WTC11 (cell line): ENCODE data around the gene EVA1A.

Experiments used
- CBFB ChIP-seq: sonication (generic); formaldehyde crosslinking; IDR thresholded peaks from 2 replicates; pipeline ENCODE4 v1.8.1; 2022; ENCODE audit warnings: mild to moderate bottlenecking, low read depth, missing genetic modification reagents
- CTCF ChIP-seq: fragments of 200-600 bp; IDR thresholded peaks from 2 replicates; pipeline ENCODE4 v1.8.0; 2022; ENCODE audit warnings: antibody characterized with exemption
- E2F1 ChIP-seq: sonication (generic); formaldehyde crosslinking; IDR thresholded peaks from 2 replicates; pipeline ENCODE4 v1.8.0; 2022; ENCODE audit warnings: mild to moderate bottlenecking, missing genetic modification reagents
- ETV6 ChIP-seq: sonication (generic); formaldehyde crosslinking; IDR thresholded peaks from 2 replicates; pipeline ENCODE4 v1.8.1; 2022; ENCODE audit warnings: mild to moderate bottlenecking, missing genetic modification reagents
- NFE2L1 ChIP-seq: sonication (generic); formaldehyde crosslinking; IDR thresholded peaks from 2 replicates; pipeline ENCODE4 v1.8.1; 2023; ENCODE audit warnings: missing genetic modification reagents
- SP1 ChIP-seq: sonication (generic); formaldehyde crosslinking; conservative IDR thresholded peaks from 2 replicates; pipeline ENCODE4 v1.8.1; 2022; ENCODE audit warnings: missing genetic modification reagents
- ZNF263 ChIP-seq: sonication (generic); formaldehyde crosslinking; IDR thresholded peaks from 2 replicates; pipeline ENCODE4 v1.8.1; 2022; ENCODE audit warnings: low read depth, mild to moderate bottlenecking, moderate library complexity, missing genetic modification reagents
- ZNF423 ChIP-seq: fragments of 250-450 bp; sonication (Bioruptor Pico); IDR thresholded peaks from 2 replicates; pipeline ENCODE4 v2.1.2; 2022; ENCODE audit warnings: mild to moderate bottlenecking, moderate library complexity
- TF ChIP-seq, protein P1 (sequence below): sonication (generic); formaldehyde crosslinking; IDR thresholded peaks from 2 replicates; pipeline ENCODE4 v1.8.0; 2022; ENCODE audit warnings: mild to moderate bottlenecking, missing genetic modification reagents
- TF ChIP-seq, protein P2 (sequence below): sonication (generic); formaldehyde crosslinking; IDR thresholded peaks from 2 replicates; pipeline ENCODE4 v1.8.1; 2023; ENCODE audit warnings: mild to moderate bottlenecking, missing genetic modification reagents, moderate library complexity
- TF ChIP-seq, protein P3 (sequence below): sonication (generic); formaldehyde crosslinking; IDR thresholded peaks from 2 replicates; pipeline ENCODE4 v1.8.1; 2023; ENCODE audit warnings: mild to moderate bottlenecking, moderate library complexity, missing genetic modification reagents
- TF ChIP-seq, protein P4 (sequence below): sonication (generic); formaldehyde crosslinking; IDR thresholded peaks from 2 replicates; pipeline ENCODE4 v1.8.0; 2022; ENCODE audit warnings: missing genetic modification reagents
- TF ChIP-seq, protein P5 (sequence below): sonication (generic); formaldehyde crosslinking; IDR thresholded peaks from 2 replicates; pipeline ENCODE4 v1.8.0; 2022; ENCODE audit warnings: mild to moderate bottlenecking, missing genetic modification reagents

DNA sequence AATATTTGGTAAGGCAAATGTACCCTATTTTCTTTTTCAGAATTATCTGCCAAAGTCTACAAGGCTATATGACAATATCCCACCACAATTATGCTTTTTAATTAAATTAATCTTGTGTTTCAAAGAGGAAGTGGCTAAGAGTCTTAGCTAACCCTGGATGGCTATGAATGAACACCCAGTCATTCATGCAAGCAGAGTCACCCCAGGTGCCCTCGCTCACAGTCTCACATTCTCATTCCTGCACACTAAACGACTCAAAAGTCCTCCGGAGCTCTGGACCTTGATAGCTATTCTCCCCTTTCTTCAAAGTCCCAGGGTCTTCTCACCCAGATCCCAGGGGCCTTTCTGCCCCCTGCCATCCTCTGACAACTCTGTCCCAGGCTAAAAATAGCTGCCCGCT is 43.7 kb upstream of the EVA1A start:
- TF ChIP-seq E2F1 (CRISPR knock-in tag), result no peak
- TF ChIP-seq, protein P1, sequence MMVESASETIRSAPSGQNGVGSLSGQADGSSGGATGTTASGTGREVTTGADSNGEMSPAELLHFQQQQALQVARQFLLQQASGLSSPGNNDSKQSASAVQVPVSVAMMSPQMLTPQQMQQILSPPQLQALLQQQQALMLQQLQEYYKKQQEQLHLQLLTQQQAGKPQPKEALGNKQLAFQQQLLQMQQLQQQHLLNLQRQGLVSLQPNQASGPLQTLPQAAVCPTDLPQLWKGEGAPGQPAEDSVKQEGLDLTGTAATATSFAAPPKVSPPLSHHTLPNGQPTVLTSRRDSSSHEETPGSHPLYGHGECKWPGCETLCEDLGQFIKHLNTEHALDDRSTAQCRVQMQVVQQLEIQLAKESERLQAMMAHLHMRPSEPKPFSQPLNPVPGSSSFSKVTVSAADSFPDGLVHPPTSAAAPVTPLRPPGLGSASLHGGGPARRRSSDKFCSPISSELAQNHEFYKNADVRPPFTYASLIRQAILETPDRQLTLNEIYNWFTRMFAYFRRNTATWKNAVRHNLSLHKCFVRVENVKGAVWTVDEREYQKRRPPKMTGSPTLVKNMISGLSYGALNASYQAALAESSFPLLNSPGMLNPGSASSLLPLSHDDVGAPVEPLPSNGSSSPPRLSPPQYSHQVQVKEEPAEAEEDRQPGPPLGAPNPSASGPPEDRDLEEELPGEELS (CRISPR knock-in tag), result no peak
- TF ChIP-seq, protein P2, sequence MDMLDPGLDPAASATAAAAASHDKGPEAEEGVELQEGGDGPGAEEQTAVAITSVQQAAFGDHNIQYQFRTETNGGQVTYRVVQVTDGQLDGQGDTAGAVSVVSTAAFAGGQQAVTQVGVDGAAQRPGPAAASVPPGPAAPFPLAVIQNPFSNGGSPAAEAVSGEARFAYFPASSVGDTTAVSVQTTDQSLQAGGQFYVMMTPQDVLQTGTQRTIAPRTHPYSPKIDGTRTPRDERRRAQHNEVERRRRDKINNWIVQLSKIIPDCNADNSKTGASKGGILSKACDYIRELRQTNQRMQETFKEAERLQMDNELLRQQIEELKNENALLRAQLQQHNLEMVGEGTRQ, result no peak
- no peak for TF ChIP-seq ZNF263
- no peak for TF ChIP-seq CTCF
- TF ChIP-seq ETV6, result no peak
- TF ChIP-seq CBFB, result no peak
- TF ChIP-seq ZNF423, result no peak
- TF ChIP-seq, protein P3, sequence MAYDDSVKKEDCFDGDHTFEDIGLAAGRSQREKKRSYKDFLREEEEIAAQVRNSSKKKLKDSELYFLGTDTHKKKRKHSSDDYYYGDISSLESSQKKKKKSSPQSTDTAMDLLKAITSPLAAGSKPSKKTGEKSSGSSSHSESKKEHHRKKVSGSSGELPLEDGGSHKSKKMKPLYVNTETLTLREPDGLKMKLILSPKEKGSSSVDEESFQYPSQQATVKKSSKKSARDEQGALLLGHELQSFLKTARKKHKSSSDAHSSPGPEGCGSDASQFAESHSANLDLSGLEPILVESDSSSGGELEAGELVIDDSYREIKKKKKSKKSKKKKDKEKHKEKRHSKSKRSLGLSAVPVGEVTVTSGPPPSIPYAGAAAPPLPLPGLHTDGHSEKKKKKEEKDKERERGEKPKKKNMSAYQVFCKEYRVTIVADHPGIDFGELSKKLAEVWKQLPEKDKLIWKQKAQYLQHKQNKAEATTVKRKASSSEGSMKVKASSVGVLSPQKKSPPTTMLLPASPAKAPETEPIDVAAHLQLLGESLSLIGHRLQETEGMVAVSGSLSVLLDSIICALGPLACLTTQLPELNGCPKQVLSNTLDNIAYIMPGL (CRISPR knock-in tag), result no peak
- TF ChIP-seq, protein P4, sequence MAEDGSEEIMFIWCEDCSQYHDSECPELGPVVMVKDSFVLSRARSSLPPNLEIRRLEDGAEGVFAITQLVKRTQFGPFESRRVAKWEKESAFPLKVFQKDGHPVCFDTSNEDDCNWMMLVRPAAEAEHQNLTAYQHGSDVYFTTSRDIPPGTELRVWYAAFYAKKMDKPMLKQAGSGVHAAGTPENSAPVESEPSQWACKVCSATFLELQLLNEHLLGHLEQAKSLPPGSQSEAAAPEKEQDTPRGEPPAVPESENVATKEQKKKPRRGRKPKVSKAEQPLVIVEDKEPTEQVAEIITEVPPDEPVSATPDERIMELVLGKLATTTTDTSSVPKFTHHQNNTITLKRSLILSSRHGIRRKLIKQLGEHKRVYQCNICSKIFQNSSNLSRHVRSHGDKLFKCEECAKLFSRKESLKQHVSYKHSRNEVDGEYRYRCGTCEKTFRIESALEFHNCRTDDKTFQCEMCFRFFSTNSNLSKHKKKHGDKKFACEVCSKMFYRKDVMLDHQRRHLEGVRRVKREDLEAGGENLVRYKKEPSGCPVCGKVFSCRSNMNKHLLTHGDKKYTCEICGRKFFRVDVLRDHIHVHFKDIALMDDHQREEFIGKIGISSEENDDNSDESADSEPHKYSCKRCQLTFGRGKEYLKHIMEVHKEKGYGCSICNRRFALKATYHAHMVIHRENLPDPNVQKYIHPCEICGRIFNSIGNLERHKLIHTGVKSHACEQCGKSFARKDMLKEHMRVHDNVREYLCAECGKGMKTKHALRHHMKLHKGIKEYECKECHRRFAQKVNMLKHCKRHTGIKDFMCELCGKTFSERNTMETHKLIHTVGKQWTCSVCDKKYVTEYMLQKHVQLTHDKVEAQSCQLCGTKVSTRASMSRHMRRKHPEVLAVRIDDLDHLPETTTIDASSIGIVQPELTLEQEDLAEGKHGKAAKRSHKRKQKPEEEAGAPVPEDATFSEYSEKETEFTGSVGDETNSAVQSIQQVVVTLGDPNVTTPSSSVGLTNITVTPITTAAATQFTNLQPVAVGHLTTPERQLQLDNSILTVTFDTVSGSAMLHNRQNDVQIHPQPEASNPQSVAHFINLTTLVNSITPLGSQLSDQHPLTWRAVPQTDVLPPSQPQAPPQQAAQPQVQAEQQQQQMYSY (CRISPR knock-in tag), result no peak
- TF ChIP-seq NFE2L1 (CRISPR knock-in tag), result no peak
- TF ChIP-seq, protein P5, sequence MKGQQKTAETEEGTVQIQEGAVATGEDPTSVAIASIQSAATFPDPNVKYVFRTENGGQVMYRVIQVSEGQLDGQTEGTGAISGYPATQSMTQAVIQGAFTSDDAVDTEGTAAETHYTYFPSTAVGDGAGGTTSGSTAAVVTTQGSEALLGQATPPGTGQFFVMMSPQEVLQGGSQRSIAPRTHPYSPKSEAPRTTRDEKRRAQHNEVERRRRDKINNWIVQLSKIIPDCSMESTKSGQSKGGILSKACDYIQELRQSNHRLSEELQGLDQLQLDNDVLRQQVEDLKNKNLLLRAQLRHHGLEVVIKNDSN, result no peak
- no peak for TF ChIP-seq SP1 (CRISPR knock-in tag)
